ENCODE data around the gene TMEM81.
A peak's percentile ranks its signal among the peaks of the same experiment; 100 is the strongest.

TMEM81 gene

GRCh38 chr1:205084360-205084759 is at the start of gene TMEM81:
TSS of gene TMEM81 (minus strand) at chr1:205084460. CDS start at chr1:205084320, 140 bp downstream.
- DNase-seq (ENCODE audit: low spot score) = no peak

GRCh38 chr1:205133287-205133686 is 49.0 kb upstream of the TMEM81 start:
- DNase-seq (ENCODE audit: low spot score) = no peak

DNA sequence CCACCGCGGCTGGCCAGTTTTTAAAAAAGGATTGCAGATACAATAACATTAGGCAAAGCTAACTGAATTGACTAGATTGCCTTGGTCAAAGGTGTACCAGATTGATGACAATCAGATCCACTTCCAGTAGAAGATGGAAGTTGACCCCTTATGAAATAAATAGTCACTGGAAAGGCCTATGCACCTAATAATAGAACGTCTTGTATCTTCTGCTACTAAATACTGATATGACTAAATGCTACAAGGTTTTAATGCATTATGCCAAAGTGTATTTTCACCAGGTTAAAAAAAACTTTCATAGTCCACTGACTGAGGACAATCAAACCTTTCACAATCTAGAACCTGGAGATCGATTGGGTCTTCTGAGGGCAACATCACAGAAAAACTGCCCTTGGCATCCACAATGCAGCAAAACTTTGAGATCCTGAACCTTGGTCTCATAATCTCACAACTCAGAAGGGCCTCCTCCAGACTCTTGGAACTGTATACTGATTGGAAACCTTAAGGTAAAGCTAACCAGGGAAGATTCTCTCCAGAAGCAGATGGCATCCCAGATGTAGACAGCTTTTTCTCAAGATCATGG is 45.3 kb upstream of the TMEM81 start:
- no peak for DNase-seq (ENCODE audit: low spot score)

DNA sequence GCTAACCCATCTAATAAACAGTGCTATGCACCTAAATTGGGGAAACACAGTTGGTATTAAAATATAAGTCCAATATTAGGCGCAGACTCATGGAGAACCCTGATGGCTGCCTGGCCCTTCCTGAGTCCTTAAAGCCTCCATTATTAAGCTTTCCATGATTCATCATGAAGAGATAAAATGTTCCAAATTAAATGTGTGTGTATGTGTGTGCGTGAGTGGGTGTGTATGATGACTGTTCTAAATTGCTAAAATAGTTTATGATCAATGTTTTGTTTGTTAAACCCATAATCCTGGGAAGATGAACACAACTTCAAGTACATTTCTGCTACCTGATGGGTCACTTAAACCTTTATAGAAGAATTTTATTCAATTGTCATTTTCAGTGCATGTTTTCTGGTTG is 43.8 kb upstream of the TMEM81 start:
- DNase-seq (ENCODE audit: low spot score) = no peak

DNA sequence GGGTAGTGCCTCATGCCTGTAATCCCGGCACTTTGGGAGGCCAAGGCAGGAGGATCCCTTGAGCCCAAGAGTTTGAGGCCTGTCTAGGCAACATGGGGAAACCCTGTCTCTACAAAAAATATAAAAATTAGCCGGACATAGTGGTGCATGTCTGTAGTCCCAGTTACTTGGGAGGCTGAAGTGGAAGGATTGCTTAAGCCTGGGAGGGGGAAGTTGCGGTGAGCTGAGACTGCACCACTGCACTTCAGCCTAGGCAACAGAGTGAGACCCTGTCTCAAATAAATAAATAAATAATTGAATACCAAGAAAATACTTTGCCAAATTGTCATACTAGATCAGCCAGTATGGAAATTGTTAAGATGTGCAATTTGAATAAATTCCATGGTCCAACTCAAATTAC is 43.4 kb upstream of the TMEM81 start:
- DNase-seq (ENCODE audit: low spot score) = no peak

- DNase-seq (ENCODE audit: low spot score) = no peak
Measured at GRCh38 chr1:205124726-205125125, 40.5 kb upstream of the TMEM81 start.

GRCh38 chr1:205122489-205122882 is 38.2 kb upstream of the TMEM81 start:
- DNase-seq (ENCODE audit: low spot score) = no peak

DNA sequence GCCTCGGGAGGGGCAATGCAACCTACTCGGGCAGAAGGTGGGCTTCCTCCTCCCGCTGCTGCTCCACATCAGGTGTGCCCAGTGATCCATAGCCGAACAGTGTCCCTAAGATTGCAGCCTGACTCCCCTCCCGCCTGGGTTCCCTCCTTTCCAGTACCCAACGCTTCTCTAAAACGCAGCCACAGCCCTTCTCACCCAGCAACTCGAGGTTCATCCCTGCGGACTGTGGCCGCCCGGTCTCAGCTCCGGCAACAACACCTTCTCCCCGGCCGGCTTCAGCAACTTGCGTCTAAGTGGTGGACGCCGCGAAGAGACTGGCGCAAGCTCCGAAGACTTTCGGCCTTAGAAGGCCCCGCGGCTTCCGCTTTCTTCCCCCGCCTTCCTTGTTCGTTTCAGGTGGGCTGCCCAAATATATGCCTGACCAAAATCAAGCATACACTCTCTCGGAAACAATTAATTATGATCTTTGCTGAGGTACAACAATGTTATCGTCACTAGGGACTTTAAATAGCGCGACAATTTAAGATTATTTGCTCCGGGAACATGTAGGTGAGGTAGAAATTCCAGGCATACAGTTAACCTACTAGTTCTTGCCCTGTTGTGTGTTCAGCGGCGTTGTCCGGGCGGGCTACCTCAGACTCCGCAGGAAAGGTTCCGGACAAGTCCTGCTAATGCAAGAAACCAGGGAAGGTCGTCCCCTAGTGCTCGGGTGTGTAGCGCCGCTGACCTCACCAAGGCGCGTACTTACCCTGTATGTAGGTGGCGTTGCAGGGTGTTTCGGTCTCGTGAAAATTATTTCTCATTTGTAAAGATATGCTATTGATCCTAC is 37.6 kb upstream of the TMEM81 start, which contains the start of gene RBBP5:
RBBP5 (minus strand) TSS at position 319 of the 829 bp plus-strand sequence; CDS start at position 214, 105 bp downstream.
- peak; percentile 97 for DNase-seq (ENCODE audit: low spot score)

- DNase-seq (ENCODE audit: low spot score) = no peak
Measured at GRCh38 chr1:205118752-205119151, 34.5 kb upstream of the TMEM81 start.

- no peak for DNase-seq (ENCODE audit: low spot score)
Measured at GRCh38 chr1:205111354-205111753, 27.1 kb upstream of the TMEM81 start.

DNA sequence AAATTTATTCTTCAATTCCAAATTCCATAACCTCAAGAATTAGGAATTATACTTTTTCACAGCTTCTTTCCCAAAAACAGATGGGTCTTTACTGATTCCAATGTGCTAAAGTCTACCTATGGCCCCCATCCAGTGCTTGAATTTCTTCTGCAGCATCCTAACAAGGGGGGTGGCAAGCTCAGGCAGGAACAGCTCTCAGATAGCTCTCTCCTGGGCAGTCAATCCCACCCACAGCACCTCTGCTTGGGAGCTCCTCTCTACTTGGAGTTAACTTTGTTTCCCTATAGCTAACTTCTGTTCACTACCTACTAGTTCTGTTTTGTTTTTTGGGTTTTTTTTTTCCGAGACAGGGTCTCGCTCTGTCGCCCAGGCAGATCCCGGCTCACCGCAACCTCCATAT is 25.5 kb upstream of the TMEM81 start:
- DNase-seq (ENCODE audit: low spot score) = no peak

DNA sequence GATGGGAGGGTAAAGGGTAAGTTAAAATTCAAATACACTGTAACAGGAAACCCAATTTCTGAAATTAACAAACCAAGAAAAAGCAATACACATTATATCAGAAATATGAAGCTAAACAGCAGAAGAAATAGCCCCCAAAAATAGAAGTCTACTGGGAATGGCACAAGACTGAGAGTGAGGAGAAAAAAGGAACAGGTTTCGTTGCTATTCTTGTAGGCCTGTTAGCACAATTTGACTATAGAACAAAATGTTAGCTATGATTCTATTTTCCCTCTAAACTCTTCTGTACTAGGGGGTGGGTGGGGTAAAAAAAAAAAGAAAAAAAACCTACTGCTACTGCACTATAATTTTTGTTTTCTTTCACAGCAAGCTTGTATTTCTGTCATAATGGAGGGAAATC is 25.0 kb upstream of the TMEM81 start:
- no peak for DNase-seq (ENCODE audit: low spot score)

DNA sequence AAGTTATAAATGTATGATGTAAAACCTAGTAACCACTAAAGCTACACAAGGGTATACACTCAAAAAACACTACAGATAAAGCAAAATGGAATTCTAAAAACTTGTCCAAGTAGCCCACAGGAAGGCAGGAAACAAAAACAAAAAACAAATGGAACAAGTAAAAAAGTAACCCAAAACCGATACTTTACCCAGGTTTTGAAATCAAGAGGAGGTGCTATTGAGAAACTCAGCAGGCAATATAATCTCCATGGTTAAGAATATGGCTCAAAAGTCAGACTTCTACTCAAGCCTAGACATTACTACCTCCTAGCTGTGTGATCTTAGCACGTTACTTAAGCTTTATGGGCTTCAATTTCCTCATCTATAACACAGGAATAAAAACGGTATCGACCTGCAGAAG is 24.2 kb upstream of the TMEM81 start:
- DNase-seq (ENCODE audit: low spot score) = no peak

DNA sequence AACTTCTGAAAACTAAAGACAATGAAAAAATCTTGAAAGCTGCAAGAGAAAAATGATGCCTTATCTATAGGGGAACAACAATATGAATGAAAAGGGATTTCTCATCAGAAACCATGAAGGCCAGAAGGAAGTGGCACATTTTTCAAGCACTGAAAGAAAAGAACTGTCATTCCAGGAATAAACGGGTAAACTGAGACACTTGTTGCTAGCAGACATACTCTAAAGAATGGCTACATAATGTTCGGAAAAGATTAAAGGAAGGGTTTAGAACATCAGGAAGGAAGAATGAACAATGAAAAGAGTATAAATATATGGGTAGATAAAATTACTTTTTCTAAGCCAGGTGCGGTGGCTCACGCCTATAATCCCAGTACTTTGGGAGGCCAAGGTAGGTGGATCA is 23.1 kb upstream of the TMEM81 start:
- DNase-seq (ENCODE audit: low spot score) = no peak

DNA sequence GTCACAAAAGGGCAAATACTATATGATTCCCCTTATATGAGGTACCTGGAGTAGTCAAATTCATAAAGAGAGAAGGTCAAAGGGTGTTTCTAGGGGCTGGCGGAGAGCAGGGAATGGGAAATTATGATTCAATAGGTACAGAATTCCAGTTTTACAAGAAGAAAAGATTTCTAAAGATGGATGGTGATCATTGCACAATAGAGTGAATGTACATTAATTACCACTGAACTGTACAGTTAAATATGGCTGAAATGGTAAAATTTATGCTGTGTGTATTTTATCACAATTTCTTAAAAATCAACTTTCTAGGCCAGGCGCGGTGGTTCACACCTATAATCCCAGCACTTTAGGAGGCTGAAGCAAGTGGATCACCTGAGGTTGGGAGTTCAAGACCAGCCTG is 18.1 kb upstream of the TMEM81 start:
- DNase-seq (ENCODE audit: low spot score) = no peak

DNA sequence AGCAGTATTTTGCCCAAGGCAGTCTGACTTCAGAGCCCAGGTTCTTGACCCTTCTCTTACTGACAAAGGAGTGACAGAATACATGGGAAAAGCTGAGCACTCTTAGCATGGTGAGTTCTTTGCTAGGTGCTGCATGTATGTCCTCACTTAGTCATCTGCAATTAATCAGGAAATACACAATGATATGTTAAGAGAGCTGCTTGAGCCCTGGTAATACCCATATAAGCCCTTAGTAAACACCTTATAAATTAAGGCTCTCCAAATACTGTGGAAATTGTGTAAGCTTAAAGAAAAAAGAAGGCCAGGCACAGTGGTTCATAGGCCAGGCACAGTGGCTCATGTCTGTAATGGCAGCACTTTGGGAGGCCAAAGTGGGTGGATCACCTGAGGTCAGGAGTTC is 14.0 kb upstream of the TMEM81 start:
- DNase-seq (ENCODE audit: low spot score) = no peak

DNA sequence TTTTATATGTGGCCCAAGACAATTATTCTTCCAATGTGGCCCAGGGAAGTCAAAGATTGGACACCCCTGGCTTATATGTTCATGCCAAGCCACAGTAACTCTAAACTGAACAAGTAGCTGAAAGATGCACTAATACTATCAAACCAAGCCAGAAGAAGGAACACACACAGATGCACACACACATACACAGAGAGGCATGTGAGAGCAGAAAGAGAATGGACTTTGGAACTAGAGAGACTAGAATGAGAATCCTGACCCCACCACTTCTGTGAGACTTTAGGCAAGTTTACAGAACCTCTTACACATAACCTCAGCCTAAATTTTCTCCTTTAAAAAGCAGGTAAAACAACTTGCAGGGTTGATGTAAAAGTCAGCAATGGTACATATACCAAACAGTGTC is 11.2 kb upstream of the TMEM81 start:
- no peak for DNase-seq (ENCODE audit: low spot score)

GRCh38 chr1:205091043-205091740 is 6.9 kb upstream of the TMEM81 start:
- DNase-seq (ENCODE audit: low spot score) = no peak

DNA sequence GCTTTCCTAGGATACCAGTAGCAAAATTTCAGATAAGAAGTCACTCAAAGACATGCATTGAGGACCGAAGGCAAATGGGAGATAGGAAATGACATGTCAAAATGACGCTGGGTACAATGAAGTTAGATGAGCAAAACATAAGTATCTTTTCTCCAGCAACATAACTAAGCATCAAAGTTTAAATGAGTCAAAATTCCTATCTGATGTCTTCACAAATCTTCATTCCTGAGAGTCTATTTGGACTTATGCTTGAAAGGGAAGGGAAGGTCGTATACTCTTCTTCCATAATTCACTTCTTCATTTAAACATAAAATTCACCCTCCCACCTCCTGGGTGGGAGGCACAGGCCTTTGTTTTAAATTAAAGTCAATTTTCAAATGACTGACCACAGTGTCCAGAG is 4.1 kb upstream of the TMEM81 start:
- no peak for DNase-seq (ENCODE audit: low spot score)

DNA sequence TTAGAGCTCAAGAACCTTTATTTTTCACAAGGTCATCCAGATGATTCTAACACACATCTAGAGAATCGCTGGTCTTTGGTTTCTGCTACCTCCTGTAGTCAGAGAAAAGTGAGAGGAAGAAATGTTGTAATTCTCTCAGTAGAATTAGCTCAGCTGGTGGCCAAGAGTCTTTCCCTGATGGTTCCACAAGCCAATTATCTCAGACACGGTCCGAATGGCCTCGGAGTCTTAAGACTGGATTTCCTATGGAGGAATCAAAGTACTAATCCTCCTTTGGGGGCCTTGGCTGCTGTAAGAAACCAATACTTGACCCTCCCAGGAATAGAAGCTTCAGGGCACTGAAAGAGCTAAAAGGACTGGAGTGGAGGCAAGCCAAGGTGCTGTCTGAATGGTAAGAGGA is 1.8 kb downstream of the TMEM81 start:
- no peak for DNase-seq (ENCODE audit: low spot score)

DNA sequence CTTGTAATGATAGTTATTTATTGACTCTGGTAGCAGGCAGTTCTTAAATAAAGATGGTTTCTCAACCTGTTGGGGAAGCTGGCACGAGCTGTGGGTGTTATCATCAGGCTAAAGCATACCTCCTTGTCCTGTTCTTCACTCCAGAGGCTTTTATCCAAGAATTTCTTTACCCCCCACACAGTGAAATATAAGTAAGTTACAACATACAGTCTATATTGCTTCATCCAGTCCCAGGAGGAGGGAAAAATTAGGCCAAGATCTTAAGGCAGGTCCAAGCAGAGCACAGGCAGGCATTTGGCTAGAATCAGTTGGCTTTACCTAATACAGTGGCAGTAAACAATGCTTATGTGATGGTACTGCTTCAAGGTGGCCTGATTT is 6.3 kb downstream of the TMEM81 start:
- no peak for DNase-seq (ENCODE audit: low spot score)

GRCh38 chr1:205077158-205077933 is 6.9 kb downstream of the TMEM81 start:
- peak; percentile 64 for DNase-seq (ENCODE audit: low spot score)
